ENCODE measurements around the gene ZNF708.
"Not testable (repeated sequence)": the region's sequence is repeated elsewhere in the genome, so short reads cannot be mapped to it uniquely, and the experiment has no call there.

The ZNF708 gene

DNA sequence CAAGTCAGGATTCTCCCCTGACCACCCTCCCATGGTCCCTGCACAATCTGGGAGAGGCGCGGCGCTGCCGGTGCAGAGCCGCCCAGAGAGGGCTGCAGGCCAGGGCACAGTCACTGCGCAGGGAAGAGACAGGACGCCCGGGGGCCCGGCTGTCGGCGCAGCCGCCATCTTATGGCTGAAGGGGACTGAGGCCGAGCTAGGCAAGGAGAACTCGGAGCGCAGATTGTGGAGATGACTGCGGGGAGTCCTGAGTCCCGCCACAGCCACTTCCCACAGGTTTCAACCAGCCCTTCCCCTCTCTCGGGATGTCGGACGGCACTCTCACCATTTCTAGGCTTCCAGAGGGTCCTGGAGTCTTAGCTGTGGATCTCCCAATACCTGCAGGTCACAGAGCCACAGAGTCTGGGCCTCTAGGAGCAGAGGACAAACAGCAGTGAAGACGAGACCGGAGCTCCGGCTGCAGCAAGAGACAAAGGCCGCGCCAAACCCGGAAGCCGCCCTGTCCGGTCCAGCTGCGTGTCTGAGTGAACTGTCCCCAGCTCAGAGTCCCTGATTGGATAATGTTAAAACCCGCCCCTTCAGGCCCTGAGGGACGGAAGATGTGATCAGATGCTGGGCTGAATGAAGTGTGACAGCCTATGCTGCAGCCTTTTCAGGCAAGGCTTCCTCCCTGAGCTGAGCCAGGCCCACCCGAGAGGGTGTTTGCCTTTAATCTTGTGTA, at the start of gene ZNF708:
Gene ZNF708 (minus strand): TSS at position 526 of the 721 bp plus-strand sequence. CDS start 198 bp downstream, at position 328.
- in situ Hi-C loops (cut with HindIII; ENCODE audit: low sequenced_read_pairs), result no loop called here

DNA sequence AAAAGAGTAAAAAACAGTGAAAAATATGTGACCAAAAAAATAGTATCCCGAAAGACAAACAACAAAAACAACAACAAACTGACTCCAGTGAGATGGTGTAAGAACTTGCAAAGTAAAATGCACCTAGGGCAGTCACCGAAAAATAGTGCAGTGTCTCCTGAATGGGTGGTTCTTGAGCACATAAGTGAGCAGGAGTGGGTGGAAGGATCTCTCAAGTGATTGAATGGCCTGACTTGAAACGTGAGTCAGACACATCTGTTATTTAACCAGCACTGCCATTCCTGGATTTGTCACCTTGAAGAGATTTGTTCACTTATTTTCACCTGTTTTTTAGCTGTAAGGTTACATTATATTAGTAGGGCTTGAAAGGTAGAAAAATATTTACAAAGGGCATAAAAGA, 33.1 kb upstream of the ZNF708 start:
- in situ Hi-C loops (cut with HindIII; ENCODE audit: low sequenced_read_pairs), result no loop called here

DNA sequence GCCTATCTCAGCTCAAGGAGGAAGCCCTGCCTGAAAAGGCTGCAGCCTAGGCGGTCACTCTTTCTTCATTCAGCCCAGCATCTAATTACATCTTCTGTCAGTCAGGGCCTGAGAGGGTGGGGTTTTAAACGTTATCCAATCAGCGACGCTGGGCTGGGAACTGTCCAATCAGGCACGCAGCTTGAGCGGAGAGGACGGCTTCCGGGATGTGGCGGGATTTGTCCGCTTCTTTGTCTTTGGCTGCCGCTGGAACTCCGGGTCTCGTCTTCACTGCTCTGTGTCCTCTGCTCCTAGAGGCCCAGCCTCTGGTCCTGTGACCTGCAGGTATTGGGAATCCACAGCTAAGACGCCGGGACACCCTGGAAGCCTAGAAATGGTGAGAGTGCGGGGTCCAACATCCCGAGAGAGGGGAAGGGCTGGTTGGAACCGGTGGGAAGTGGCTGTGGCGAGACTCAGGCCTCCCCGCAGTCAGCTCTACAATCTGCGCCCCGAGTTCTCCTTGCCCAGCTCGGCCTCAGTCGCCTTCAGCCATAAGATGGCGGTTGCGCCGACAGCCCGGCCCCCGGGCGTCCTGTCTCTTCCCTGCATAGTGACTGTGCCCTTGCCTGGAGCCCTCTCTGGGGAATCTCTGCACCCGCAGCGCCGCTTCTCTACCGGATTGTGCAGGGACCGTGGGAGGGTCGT, 29.7 kb upstream of the ZNF708 start, which contains the start of gene ZNF738:
Gene ZNF738 (plus strand): TSS at position 233 of the 684 bp plus-strand sequence. CDS start 141 bp downstream, at position 374.
- in situ Hi-C loops (cut with HindIII; ENCODE audit: low sequenced_read_pairs), result no loop called here

DNA sequence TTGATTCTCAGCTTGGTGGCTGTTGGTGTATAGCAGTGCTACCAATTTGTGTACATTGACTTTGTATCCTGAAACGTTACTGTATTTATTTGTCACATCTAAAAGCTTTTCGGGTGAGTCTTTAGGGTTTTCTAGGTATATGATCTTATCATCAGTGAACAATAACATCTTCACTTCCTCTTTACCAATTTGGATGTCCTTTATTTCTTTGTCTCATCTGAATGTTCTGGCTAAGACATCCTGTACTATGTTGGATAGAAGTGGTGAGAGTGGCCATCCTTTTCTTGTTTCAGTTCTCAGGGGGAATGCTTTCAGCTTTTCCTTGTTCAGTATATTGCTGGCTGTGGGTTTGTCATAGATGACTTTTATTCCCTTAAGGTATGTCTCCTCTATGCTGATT, 23.6 kb upstream of the ZNF708 start:
- in situ Hi-C loops (cut with HindIII; ENCODE audit: low sequenced_read_pairs), result no loop called here

DNA sequence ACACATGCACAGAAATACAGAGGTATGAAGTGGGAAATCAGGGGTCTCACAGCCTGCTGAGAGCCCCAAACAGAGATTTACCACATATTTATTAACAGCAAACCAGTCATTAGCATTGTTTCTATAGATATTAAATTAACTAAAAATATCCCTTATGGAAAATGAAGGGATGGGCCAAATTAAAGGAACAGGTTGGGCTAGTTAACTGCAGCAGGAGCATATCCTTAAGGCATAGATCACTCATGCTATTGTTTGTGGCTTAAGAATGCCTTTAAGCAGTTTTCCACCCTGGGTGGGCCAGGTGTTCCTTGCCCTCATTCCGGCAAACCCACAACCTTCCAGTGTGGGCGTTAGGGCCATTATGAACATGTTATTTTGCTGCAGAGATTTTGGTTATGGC, 15.6 kb upstream of the ZNF708 start:
- in situ Hi-C loops (cut with HindIII; ENCODE audit: low sequenced_read_pairs), result not testable (repeated sequence)

DNA sequence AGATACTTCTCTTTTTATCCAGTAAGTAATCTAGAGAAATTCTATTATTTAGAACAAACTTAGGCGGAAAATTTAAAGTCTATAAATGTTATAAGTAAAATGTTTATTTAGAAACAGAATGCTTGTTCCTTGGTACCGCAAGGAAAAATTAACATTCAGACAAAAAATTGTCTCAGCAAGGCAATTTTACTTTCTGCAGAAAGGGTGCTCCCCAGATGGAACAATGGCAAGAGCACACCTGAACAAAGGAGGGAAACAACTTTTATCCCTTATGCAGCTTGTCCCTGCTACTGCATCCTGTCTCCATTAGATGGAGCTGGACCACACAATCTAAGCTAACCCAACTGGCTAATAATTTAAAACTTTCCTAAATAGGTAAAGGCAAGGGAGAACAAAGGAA, 6.5 kb upstream of the ZNF708 start:
- in situ Hi-C loops (cut with HindIII; ENCODE audit: low sequenced_read_pairs), result no loop called here

DNA sequence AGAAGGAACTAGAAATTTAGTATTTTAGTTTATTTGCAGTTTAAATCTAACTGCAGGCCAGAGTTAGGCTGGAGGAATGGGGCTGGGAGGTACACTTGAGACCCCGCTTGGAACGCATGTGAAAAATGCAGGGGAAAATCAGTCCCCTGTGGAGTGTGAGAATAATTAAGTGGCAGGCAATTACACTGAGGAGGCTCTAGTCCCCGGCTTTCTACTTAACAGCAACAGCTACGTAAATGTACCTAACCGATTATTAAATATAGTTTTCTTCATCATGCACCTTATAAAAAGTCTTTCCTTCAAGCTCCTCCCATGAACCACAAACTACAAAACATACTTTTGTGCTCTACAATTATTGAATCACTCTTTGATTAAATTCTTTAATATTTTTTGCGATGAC, 804 bp downstream of the ZNF708 start:
- in situ Hi-C loops (cut with HindIII; ENCODE audit: low sequenced_read_pairs), result no loop called here

DNA sequence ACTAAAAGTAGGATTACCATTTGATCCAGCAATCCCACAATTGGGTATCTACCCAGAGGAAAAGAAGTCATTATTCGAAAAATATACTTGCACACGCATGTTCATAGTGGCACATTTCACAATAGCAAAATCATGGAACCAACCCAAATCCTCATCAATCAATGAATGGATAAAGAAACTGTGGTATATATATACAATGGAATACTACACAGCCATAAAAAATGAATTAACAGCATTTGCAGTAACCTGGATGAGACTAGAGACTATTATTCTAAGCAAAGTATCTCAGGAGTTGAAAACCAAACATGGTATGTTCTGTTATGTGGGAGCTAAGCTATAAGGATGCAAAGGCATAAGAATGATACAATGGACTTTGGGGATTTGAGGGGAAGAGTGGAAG, 3.0 kb downstream of the ZNF708 start:
- in situ Hi-C loops (cut with HindIII; ENCODE audit: low sequenced_read_pairs), result no loop called here

DNA sequence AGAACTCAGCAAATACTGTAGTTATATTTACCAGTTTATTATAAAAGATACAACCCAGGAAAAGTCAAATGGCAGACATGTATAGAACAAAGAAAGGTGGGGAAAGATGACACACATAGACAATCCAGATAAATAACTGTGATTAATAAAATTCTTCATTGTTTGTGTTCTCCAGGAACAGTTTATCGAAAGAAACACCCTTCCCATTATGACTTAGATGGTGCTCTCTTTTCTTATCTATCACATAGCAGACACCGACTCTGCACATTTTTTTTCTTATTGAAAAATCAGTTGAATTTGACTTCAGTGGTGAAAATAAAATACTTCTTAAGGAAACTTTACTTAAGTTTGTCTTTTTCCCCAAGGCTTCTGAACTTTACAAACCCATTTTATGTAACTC, 6.2 kb downstream of the ZNF708 start:
- in situ Hi-C loops (cut with HindIII; ENCODE audit: low sequenced_read_pairs), result no loop called here

DNA sequence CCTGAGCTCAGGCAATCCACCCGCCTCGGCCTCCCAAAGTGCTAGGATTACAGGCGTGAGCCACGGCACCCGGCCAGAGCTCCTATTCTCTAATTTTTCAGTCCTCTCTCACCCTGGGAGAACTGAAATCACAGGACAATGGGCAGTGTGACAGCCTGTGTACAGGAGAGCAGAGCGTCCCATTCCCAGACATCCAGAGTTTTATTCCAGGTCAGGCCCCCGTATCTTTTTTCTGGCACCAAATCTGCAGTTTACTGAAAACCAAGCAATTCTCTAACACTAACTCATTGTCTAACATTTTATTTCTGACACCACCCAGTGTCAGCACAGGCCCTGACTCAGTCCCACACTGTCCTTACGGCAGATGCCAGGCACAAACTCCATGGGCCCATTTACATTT, 6.7 kb downstream of the ZNF708 start:
- in situ Hi-C loops (cut with HindIII; ENCODE audit: low sequenced_read_pairs), result no loop called here

DNA sequence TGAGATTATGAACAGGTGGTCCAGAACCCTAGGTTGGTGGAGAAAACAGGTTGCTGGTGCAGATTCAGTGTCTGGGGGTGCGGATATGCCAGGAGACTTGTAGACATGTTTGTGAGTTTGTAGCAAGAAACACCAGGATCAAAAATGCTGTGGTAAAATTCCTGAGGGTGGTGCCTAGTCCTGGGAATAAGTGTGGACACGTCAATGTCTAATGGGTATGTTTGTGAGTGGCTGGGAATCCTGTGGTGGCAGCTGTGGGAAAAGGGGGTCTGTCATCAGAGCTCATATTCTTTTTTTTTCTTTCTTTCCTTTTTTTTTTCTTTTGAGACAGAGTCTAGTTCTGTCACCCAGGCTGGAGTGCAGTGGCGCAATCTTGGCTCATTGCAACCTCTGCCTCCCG, 7.2 kb downstream of the ZNF708 start:
- in situ Hi-C loops (cut with HindIII; ENCODE audit: low sequenced_read_pairs), result no loop called here

DNA sequence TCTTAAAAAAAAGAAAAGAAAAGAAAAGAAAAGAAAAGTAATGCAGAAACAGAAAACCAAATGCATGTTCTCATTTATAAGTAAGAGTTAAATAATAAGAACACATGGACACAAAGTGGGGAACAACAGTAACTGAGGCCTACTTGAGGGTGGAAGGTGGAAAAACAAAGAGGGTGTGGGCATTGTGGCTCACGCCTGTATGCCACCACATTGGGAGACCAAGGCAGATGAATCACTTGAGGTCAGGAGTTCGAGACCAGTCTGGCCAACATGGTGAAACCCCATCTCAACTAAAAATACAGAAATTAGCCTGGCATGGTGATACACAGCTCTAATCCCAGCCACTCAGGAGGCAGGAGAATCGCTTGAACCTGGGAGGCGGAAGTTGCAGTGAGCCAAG, 8.1 kb downstream of the ZNF708 start:
- in situ Hi-C loops (cut with HindIII; ENCODE audit: low sequenced_read_pairs), result no loop called here

DNA sequence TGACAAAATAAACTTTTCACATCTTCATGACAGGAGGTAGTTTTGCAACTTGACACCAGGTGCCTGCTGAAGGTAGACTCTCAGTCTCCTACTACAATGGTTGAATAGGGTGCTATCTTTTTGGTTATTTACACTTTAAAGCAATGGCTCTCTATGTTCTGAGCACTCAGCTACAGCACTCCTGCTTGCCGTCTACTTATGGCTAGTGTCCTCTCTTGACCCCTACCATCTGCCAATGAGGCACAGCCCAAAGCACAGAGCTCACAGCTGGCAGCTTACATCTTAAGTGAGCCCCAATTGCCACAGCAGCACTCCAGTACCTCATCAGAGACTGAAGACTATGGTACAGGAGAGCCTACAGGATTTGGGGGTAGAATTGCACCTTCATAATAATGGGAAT, 11.4 kb downstream of the ZNF708 start:
- in situ Hi-C loops (cut with HindIII; ENCODE audit: low sequenced_read_pairs), result no loop called here

DNA sequence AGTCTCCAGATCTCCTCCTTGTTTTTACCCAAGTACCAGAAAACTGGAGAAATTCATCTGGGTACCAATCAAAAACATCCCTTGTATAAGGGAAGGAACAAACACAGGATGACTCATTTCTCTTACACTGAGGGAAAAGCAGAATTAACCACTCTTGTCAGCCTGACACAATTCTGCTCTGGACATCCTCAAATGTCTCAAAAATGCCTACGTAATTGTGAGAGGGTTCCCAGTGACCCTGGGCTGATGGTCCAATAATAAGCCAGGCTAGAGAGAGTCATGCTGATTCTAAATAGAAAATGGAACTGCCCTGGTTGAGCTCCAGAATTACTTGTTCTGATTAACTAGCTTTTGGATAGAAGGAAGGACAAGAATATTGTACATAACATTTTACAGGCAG, 14.5 kb downstream of the ZNF708 start:
- in situ Hi-C loops (cut with HindIII; ENCODE audit: low sequenced_read_pairs), result no loop called here

DNA sequence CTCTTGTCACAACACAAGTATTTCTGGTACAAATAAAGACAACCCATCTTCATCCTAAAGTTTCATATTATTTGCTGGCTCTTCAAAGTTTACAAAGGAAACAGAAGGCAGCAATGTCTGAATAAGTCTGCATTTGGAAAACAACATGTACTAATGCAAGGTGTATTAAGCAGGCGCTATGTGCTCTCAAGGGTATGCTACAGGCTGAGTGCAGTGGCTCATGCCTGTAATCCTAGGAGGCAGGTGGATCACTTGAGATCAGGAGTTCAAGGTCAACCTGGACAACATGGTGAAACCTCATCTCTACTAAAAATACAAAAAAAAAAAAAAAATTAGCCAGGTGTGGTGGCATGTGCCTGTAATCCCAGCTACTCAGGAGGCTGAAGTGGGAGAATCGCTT, 16.4 kb downstream of the ZNF708 start:
- in situ Hi-C loops (cut with HindIII; ENCODE audit: low sequenced_read_pairs), result not testable (repeated sequence)

DNA sequence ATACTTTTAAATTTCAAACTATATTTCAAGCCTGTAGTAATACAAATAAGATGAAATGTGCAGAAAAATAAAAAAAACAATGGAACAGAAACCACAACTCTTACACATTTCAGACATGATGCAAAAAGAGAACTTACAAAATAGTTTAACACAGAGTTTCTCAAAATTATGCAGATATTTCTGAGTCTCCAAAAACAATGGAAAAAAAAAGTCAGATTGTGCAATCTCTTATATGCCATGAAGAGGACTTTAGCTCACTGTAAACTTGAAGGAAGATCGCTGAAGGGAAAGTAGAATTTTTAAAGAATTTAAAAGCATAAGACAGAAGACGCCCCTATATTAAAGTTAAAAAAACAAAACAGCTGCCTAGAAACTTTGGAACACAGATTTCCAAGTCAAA, 20.4 kb downstream of the ZNF708 start:
- in situ Hi-C loops (cut with HindIII; ENCODE audit: low sequenced_read_pairs), result no loop called here

DNA sequence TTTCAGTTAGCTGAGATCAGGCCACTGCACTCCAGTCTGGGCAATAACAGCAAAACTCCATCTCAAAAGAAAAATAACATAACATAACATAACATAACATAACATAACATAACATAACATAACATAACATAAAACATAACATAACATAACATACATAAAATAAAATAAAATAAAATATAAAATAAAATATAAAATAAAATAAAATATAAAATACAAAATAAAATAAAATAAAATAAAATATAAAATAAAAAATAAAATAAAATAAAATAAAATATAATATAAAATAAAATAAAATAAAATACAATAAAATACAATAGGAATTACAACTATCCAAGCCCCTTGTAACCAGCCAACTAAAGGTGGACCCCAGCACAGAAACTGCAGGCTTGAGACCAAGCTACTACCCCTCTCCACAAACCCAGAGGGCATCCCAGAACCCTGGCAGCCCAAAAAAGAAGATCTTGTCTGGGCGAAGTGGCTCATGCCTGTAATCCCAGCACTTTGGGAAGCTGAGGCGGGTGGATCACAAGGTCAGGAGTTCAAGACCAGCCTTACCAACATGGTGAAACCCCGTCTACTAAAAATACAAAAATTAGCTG, 22.2 kb downstream of the ZNF708 start:
- in situ Hi-C loops (cut with HindIII; ENCODE audit: low sequenced_read_pairs), result not testable (repeated sequence)

DNA sequence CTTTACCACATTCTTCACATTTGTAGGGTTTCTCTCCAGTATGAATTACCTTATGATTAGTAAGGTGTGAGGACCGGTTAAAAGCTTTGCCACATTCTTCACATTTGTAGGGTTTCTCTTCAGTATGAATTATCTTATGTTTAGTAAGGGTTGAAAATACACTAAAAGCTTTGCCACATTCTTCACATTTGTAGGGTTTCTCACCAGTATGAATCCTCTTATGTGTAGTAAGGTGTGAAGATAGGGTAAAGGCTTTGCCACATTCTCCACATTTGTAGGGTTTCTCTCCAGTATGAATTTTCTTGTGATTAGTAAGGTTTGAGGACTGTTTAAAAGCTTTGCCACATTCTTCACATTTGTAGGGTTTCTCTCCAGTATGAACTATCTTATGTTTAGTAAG, 35.4 kb downstream of the ZNF708 start:
- in situ Hi-C loops (cut with HindIII; ENCODE audit: low sequenced_read_pairs), result not testable (repeated sequence)

DNA sequence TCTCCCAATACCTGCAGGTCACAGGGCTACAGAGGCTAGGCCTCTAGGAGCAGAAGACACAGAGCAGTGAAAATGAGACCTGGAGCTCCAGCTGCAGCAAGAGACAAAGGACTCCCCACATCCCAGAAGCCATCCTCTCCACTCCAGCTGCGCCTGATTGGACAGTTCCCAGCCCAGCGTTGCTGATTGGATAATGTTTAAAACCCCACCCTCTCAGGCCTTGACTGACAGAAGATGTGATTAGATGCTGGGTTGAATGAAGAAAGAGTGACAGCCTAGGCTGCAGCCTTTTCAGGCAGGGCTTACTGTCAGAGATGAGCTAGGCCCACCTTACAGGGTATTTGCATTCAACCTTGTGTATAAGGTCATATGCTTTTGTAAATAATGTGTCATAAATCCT, 59.4 kb downstream of the ZNF708 start:
- in situ Hi-C loops (cut with HindIII; ENCODE audit: low sequenced_read_pairs), result no loop called here

DNA sequence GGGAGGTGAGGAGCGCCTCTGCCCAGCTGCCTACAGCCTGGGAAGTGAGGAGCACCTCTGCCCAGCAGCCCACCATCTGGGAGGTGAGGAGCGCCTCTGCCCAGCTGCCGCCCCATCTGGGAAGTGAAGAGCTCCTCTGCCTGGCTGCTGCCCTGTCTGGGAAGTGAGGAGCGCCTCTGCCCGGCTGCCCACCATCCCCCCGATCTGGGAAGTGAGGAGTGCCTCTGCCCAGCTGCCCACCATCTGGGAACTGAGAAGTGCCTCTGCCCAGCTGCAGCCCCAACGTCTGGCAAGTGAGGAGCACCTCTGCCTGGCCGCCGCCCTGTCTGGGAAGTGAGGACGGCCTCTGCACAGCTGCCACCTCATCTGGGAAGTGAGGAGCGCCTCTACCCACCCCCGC, 64.3 kb downstream of the ZNF708 start:
- in situ Hi-C loops (cut with HindIII; ENCODE audit: low sequenced_read_pairs), result no loop called here

DNA sequence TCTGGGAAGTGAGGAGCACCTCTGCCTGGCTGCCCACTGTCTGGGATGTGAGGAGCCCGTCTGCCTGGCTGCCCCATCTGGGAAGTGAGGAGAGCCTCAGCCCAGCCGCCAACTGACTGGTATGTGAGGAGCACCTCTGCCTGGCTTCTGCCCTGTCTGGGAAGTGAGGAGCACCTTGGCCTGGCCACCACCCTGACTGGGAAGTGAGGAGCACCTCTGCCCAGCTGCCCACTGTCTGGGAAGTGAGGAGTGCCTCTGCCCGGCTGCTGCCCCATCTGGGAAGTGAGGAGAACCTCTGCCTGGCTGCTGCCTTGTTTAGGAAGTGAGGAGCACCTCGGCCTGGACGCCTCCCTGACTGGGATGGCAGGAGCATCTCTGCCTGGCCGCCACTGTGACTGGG, 64.8 kb downstream of the ZNF708 start:
- in situ Hi-C loops (cut with HindIII; ENCODE audit: low sequenced_read_pairs), result no loop called here

DNA sequence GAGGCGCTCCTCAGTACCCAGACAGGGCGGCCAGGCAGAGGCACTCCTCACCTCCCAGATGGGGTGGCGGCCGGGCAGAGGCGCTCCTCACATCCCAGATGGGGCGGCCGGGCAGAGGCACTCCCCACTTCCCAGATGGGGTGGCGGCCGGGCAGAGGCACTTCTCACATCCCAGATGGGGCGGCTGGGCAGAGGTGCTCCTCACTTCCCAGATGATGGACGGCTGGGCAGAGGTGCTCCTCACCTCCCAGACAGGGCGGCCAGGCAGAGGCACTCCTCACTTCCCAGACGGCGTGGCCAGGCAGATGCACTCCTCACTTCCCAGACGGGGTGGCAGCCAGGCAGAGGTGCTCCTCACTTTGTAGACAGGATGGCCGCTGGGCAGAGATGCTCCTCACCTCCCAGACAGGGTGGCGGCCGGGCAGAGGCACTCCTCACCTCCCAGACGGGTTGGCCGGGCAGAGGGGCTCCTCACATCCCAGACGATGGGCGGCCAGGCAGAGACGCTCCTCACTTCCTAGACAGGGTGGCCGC, 68.3 kb downstream of the ZNF708 start:
- in situ Hi-C loops (cut with HindIII; ENCODE audit: low sequenced_read_pairs), result not testable (repeated sequence)

Measured in endothelial cell of hepatic sinusoid (primary cell).